ENCODE data around the gene PHACTR3.

Gene PHACTR3

GRCh38 chr20:59807909-59808728 lies 203.8 kb downstream of the PHACTR3 start:
- DNase-seq, result no peak

DNA sequence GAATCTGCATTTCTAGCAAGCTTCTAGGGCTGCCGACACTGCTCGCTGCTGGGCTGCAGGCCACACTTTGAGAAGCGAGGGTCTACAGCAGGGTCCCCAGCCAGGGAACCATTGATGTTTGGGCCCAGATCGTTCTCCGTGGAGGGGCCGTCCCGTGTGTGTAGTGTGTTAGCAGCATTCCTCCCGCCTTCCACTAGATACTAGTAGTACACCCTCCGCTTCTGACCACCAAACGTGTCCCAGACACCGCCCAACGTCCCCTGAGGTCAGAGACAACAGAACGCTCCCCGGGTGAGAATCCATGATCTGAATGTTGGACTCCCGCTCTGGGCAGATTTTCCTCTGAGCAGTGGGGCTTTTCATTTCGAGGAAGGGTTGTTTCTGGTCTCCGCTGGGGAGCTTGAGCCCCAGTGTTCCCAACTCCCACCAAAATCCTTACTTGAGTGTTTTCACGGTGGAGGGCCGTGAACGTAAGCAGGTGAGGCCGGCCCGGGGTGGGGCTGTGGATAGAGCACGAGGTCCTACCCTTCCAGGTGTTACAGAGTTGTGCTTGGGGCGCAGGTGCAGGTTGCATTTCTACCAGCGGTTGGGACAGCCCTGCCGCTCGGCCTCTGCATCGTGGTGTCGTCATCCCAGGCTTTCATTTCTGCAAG lies 204.5 kb downstream of the PHACTR3 start:
- no peak for DNase-seq

DNA sequence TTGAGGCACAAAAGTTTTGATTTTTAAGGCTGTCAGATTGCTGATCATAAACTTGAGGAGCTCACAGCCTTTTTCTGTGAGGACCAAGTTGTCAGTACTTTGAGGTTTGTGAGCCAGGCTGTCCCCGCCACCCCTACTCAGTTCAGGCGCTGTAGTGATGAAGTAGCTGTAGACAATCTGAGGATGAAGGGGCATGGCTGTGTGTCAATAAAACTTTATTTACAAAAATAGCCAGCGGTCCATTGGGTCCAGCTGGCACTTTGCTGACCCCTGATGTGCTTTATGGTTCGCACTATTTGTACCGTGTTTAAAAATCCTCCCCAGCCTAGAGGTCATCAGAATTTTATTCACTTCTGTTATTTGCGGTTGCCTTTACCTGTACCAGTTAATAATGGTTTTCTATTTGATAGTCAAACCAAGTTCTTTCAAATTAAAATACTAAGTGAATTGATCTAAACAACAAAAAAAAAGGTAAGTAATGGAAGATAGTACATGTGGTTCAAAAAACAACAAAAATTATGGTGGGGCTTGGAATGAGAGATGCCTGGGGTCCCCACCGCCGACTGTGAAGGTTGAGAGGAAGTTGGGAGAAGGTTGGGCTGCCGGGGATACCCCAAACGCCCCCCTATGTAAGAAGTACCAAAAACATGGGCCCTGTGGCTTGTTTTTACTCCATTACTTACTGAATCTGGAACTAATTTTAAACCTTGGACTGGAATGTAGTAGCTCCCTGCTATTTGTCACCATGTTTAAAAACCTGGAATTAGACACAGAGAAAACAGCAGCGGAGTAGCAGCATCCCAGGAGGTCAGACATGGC lies 205.5 kb downstream of the PHACTR3 start:
- DNase-seq, result no peak

- DNase-seq, result no peak
Observed at GRCh38 chr20:59810449-59811187, 206.3 kb downstream of the PHACTR3 start.

- DNase-seq, result no peak
Observed at GRCh38 chr20:59811681-59812171, 207.4 kb downstream of the PHACTR3 start.

DNA sequence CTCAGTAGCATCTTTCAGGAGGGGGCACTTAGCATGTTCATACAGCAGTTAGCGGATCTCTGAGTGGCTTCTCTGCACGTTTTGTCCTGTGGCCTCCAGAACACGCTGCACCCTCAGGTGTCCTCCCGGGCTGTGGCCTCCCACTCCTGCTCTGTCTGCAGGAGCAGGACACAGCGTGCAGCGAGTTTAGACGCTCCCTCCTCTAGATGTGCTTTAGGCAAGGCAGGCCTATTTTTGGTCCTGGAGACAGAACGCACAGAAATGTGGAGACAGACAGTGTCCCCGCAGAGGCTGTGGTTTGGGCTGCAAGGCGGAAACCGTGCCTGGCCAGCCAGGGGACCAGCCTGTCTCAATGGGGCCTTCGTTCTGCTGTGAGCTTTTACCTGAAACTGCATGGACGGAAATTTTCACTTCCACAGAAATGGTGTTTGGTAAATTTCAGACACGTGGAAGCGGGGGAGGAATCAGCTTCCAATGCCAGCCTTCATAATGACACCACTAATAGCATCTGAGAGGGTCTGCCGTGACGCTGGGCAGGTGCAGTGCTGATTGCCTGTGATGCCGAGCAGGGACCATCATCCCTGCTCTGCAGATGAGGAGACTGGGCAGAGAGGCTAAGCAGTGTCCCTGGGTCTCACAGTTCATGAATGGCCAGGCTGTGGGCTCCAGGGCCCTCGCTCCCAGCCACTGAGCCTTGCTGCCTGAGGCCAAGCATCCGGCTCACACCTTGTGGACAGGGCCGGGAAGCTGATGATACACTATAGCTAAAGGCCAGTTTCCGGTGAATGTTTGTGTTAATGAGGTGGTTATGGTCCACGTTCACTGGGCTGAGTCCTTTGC lies 208.2 kb downstream of the PHACTR3 start:
- DNase-seq, result no peak

- DNase-seq, result no peak
Observed at GRCh38 chr20:59813126-59813947, 209.0 kb downstream of the PHACTR3 start.

- DNase-seq, result no peak
Observed at GRCh38 chr20:59813948-59814839, 209.9 kb downstream of the PHACTR3 start.

GRCh38 chr20:59814840-59815340 lies 210.6 kb downstream of the PHACTR3 start:
- DNase-seq, result no peak

DNA sequence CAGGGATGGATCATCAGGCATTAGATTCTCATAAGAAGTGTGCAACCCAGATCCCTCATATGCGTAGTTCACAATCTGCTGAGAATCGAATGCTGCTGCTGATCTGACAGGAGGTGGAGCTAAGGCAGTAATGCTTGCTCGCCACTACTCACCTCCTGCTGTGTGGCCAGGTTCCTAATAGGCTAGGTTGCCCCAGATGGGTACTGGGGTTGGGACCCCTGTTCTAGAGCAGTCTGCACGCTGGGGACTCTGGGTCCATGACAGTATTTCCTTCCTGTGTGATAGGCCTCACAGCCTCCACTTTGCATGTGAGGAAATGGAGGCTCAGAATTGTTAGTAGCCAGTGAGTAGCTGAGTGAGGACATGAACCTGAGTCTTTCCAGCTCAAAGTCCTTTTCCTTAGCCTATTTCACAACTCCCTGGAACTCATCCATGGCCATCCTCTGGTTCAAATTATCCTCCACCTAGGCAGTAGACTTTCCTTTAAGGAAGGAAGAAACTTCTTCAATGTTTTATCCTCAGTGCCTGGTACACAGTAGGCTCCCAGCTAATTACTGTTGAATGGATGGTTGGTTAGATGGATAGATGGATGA lies 211.9 kb downstream of the PHACTR3 start:
- DNase-seq, result no peak

- DNase-seq, result no peak
Observed at GRCh38 chr20:59817406-59817805, 213.1 kb downstream of the PHACTR3 start.

- no peak for DNase-seq
Observed at GRCh38 chr20:59817846-59818615, 213.7 kb downstream of the PHACTR3 start.

DNA sequence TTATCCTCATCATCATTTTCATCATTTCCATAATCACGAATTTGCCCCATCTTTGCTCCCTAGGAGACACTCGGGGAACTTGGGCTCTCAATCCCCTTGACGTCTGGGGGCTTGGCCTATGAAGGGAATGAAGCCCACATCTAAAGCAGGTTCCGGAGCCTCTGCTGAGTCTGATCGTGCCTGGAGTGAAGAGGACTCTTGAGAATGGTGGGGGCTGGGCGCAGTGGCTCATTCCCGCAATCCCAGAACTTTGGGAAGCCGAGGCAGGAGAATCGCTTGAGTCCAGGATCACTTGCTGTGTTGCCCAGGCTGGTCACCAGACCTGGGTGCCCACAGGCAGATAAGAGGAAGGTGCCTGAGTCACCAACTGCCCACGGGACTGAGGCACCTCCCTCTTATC lies 214.6 kb downstream of the PHACTR3 start:
- DNase-seq, result no peak

GRCh38 chr20:59819496-59820203 lies 215.3 kb downstream of the PHACTR3 start:
- no peak for DNase-seq

GRCh38 chr20:59820204-59821041 lies 216.1 kb downstream of the PHACTR3 start:
- no peak for DNase-seq

- no peak for DNase-seq
Observed at GRCh38 chr20:59821201-59821600, 216.9 kb downstream of the PHACTR3 start.

GRCh38 chr20:59821788-59822187 lies 217.4 kb downstream of the PHACTR3 start:
- DNase-seq, result no peak
